ENCODE results near the gene CDS2. TPM values are rescaled to one million over a fixed set of nuclear protein-coding genes. Genes with fewer than 3 reads are reported as not detected.

Gene CDS2
- total RNA-seq, 1 experiment from 2014 or later = 49.1 TPM

- Mint-ChIP-seq H3K27ac (no peak overlapping the region), H3K4me1 (peaks cover 14% of the 10 kb centered on the region), H3K27me3 (ENCODE audit: low read depth) (no peaks in the 10 kb centered on the region; the same call in 1 of the 2 replicates), H3K4me3 (no peak overlapping the region), H3K36me3 (no peaks in the 10 kb centered on the region), H3K9me3 (no peaks in the 10 kb centered on the region)
- DNase-seq (ENCODE audit: low spot score) (no peak), ATAC-seq (no peak)
- ChIA-PET POLR2A (no interaction called here), CTCF (interaction anchor here (0.6 to 6.9 kb wide), 5 partner anchors 8 to 187 kb away, joined by 3 to 68 read pairs (median 9); partner anchors contain the start of genes CDS2 and PROKR2)
- TF ChIP-seq SOX15 (CRISPR knock-in tag; IDR thresholded peaks at IDR 0.05) (no peak), ARID4B (CRISPR knock-in tag; IDR thresholded peaks at IDR 0.05; ENCODE audit: borderline replicate concordance) (no peak), JAZF1 (CRISPR knock-in tag; IDR thresholded peaks at IDR 0.05) (no peak), ZNF138 (CRISPR knock-in tag; conservative IDR thresholded peaks at IDR 0.05) (no peak), GTF2I (CRISPR knock-in tag; conservative IDR thresholded peaks at IDR 0.05) (no peak), ERG (CRISPR knock-in tag; IDR thresholded peaks at IDR 0.05) (no peak), ETV6 (CRISPR knock-in tag; IDR thresholded peaks at IDR 0.05) (no peak), ZNF512 (CRISPR knock-in tag; IDR thresholded peaks at IDR 0.05; ENCODE audit: borderline replicate concordance) (no peak), ATF1 (CRISPR knock-in tag; IDR thresholded peaks at IDR 0.05) (no peak), KAT7 (CRISPR knock-in tag; IDR thresholded peaks at IDR 0.05; ENCODE audit: borderline replicate concordance) (no peak), CREM (CRISPR knock-in tag; IDR thresholded peaks at IDR 0.05) (no peak), CTCF (IDR thresholded peaks at IDR 0.05) (no peak)
- TF ChIP-seq, protein P1, sequence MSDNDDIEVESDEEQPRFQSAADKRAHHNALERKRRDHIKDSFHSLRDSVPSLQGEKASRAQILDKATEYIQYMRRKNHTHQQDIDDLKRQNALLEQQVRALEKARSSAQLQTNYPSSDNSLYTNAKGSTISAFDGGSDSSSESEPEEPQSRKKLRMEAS (CRISPR knock-in tag; IDR thresholded peaks at IDR 0.05) = no peak
- TF ChIP-seq, protein P2, sequence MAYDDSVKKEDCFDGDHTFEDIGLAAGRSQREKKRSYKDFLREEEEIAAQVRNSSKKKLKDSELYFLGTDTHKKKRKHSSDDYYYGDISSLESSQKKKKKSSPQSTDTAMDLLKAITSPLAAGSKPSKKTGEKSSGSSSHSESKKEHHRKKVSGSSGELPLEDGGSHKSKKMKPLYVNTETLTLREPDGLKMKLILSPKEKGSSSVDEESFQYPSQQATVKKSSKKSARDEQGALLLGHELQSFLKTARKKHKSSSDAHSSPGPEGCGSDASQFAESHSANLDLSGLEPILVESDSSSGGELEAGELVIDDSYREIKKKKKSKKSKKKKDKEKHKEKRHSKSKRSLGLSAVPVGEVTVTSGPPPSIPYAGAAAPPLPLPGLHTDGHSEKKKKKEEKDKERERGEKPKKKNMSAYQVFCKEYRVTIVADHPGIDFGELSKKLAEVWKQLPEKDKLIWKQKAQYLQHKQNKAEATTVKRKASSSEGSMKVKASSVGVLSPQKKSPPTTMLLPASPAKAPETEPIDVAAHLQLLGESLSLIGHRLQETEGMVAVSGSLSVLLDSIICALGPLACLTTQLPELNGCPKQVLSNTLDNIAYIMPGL (CRISPR knock-in tag; IDR thresholded peaks at IDR 0.05) = no peak
- TF ChIP-seq, protein P3, sequence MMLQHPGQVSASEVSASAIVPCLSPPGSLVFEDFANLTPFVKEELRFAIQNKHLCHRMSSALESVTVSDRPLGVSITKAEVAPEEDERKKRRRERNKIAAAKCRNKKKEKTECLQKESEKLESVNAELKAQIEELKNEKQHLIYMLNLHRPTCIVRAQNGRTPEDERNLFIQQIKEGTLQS (CRISPR knock-in tag; conservative IDR thresholded peaks at IDR 0.05) = no peak
- TF ChIP-seq, protein P4, sequence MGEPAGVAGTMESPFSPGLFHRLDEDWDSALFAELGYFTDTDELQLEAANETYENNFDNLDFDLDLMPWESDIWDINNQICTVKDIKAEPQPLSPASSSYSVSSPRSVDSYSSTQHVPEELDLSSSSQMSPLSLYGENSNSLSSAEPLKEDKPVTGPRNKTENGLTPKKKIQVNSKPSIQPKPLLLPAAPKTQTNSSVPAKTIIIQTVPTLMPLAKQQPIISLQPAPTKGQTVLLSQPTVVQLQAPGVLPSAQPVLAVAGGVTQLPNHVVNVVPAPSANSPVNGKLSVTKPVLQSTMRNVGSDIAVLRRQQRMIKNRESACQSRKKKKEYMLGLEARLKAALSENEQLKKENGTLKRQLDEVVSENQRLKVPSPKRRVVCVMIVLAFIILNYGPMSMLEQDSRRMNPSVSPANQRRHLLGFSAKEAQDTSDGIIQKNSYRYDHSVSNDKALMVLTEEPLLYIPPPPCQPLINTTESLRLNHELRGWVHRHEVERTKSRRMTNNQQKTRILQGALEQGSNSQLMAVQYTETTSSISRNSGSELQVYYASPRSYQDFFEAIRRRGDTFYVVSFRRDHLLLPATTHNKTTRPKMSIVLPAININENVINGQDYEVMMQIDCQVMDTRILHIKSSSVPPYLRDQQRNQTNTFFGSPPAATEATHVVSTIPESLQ (CRISPR knock-in tag; IDR thresholded peaks at IDR 0.05) = no peak
- TF ChIP-seq, protein P5, sequence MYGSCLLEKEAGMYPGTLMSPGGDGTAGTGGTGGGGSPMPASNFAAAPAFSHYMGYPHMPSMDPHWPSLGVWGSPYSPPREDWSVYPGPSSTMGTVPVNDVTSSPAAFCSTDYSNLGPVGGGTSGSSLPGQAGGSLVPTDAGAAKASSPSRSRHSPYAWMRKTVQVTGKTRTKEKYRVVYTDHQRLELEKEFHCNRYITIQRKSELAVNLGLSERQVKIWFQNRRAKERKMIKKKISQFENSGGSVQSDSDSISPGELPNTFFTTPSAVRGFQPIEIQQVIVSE (CRISPR knock-in tag; IDR thresholded peaks at IDR 0.05; ENCODE audit: borderline replicate concordance) = no peak
Measured at GRCh38 chr20:5215672-5216304, 89.0 kb downstream of the CDS2 start.
